Stimulated activated CD4-positive, alpha-beta T cell treated with anti-CD3 and anti-CD28 coated beads, TNF-alpha, amount 100 ng/mL, for 48 hours (primary cell): ENCODE data around the gene CYP2S1.
"Not testable (repeated sequence)": the region's sequence is repeated elsewhere in the genome, so short reads cannot be mapped to it uniquely, and the experiment has no call there.

Experiments used
- DNase-seq, 3 donors: peaks; one replicate each; pipeline ENCODE4 v3.0.0-alpha.2; 2020; ENCODE audit warnings: low read depth in 3 of 3

CYP2S1 gene

DNA sequence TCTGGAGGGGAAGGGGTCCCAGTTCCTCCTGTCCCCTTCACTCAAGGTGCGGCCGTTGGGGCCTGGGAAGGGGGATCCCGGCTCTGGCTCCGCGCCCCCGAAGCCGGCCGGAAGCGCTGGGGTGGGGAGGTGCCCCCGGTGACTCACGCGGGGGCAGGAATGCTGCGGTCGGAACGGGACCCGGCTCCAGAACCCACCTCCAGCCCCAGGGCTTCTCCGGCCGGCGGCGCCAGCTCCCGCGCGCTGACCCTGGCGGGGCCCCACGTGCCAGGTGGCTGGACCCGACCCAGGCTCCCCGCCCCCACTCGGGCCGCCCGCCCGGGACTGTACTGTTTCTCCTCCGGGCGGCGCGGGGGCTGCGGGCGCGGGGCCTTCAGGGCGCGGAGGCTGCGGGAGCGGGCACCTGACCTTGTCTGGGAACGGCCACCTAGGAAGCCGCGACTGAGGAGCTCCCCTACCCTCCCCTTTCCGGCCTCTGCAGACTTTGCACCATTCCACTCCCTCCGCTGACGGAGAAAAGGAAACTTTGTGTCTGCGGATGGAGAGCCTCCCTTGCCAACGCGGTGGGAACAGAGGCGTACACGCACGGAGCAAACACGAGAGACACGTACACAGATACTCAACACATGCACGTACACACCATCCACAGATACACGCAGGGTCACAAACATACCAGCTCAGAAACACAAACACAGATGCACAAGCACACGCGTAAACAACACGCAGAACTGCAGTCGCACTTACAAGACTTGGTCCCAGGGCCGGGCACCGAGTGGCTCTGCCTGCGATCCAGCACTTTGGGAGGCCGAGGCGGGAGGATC, 33.2 kb downstream of the CYP2S1 start:
- DNase-seq: peak in 2 of 3 donors; percentile 8 to 33

DNA sequence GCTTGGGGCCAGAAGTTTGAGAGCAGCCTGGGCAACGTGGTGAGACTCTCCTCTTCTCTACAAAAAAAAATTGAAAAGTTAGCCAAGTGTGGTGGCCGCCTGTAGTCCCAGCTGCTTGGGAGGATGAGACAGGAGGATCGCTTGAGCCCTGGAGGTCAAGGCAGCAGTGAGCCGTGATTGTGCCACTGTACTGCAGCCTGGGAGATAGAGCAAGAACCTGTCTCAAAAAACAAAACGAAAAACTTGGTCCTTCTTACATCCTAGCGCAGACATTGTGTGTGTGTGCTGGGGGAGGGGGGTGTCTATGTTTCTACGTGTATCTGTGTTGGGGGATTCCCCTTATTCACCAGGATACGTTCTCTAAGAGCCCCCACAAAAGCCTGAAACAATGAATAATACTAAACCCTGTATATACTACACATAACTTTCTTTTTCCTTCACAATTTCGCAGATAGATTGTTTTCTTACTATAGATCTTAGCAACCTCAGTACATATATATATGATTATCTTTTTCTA, 33.9 kb downstream of the CYP2S1 start:
- no peak for DNase-seq

DNA sequence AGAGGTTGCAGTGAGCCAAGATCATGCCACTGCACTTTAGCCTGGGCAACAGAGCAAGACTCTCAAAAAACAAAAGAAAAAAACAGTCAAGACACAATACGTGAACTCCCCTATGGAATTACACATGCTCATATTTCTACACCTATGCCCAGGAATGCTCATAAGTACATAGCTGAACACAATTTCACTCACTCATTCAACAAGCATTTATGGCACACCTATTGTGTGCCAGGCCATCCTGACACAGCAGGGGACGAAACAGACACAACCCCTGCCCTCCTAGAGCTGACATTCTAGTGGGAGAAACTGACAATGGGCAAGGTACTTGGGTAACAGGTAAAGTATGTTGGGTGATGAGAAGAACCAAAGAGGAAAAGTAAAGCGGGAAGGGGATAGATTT, 35.5 kb downstream of the CYP2S1 start:
- no peak for DNase-seq

DNA sequence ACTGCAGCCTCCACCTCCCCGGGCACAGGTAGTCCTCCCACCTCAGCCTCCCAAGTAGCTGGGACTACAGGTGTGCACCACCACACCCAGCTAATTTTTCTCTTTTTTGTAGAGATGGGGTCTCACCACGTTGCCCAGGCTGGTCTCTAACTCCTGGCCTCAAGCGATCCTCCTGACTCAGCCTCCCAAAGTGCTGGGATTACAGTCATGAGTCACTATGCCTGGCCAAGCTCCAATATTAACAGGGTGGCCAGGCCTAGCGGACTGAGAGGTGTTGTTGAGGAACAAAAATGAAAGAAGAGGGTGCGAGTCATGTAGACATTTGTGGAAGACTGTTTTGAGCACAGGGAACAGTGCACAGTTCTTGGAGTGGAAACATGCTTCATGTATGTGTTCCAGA, 36.3 kb downstream of the CYP2S1 start:
- DNase-seq: not testable (repeated sequence)

DNA sequence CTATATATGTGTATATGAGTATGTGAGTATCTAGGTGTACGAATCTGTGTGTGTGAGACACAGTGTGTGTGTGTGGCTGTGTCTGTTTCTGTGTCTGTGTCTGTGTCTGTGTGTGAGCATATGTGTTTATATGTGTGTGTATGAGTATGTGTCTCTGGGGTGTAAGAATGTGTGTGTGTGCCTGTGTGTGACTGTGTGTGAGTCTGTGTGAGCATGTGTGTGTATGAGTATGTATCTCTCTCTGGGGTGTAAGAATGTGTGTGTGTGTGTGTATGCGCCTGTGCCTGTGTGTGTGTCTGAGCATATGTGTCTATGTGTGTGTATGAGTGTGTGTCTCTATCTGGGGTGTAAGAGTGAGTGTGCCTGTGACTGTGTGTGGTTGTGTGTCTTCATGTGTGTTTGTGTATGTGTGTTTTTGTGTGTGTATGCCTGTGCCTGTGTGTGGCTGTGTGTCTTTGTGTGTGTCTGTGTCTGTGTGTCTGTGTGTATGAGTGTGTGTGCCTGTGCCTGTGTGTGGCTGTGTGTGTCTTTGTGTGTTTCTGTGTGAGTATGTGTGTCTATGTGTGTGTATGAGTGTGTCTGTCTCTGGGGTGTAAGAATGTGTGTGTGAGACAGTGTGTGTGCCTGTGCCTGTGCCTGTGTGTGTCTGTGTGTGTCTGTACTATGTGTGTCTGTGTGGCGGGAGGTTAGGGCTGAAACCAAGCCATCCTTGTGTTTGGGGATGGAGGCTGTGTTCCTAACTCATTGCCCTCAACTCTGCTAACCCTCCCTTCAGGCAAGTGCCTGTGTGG, 37.2 kb downstream of the CYP2S1 start:
- DNase-seq: no peak

DNA sequence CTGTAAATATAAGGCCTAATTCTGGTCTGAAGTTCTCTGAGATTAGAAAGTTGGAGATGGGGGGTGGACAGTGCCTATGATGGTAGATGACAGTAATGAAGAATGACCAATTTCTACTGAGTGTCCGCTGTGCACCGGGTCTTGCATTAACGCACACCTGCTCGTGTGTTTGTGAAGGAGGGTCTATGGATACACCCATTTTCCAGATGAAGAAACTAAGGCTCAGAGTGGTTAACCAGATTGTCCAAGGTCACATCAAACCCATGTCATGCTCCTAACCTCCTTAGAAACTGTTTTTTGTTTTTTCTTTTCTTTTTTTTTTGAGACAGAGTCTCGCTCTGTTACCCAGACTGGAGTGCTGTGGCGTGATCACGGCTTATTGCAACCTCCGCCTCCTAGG, 39.7 kb downstream of the CYP2S1 start:
- DNase-seq: no peak

DNA sequence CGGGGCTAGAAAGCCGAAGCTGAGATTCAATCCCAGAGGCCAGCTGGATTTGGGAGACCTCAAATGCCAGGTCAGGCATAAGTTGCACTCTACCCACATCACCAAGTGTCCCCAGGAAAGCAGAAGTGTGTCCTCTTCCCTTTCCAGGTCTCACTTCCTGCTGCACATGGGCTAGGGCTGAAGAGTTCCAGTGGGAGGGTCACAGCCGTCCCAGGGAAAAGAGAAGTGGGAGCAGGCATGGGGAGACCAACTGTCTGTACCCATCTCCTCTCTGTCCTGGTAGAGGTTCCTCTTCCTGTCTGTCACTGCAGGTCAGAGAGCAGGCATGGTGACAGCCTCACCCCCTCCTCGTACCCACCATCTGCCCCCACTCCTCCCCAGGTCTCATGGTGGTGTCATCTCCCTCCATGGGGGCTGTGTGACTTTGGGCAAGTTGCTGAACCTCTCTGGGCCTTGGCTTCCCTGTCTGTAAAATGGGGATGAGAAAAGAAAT, 40.8 kb downstream of the CYP2S1 start:
- no peak for DNase-seq

DNA sequence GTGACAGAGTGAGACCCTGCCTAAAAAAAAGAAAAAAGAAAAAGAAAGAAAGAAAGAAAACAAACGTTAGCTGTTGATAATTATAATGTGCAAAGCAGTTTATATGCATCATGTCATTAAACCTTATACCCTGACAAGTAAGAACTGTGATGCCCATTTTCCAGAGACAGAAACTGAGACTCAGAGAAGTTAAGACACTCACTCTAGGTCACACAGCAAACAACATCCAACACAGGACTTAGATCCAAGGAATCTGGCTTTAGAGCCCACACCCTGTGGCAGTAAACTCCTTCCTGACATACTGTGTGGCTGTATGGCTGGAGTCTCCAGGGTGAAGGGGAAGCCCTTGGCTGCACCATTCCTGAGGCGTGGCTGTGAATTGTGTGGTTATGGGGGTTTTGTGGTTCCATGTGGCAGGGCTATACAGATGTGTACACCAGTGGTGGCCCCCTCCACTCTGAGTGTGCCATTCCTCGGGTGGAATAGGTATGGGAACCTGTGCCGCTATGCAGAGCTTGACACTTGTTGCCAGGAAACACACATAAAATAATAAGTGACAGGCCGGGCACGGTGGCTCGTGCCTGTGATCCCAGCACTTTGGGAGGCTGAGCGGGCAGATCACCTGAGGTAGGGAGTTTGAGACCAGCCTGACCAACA, 41.6 kb downstream of the CYP2S1 start:
- DNase-seq: no peak

DNA sequence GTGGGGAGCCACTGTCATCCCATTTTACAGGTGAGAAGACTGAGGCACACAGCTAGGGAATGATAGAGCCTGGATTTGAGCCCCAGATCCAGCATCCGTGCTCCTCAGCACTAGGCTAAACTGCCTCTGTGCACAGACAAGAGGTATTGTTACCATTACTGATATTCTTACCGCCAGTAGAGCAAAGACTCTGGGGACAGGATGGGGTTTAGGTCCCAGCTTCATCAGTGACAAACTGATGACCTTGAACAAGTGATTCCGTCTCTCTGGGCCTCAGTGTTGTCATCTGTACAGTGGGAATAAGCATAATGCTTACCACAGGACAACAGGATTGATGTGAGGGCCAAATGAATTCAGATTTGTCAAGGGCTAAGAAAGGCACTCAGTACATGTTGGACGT, 42.5 kb downstream of the CYP2S1 start:
- no peak for DNase-seq

DNA sequence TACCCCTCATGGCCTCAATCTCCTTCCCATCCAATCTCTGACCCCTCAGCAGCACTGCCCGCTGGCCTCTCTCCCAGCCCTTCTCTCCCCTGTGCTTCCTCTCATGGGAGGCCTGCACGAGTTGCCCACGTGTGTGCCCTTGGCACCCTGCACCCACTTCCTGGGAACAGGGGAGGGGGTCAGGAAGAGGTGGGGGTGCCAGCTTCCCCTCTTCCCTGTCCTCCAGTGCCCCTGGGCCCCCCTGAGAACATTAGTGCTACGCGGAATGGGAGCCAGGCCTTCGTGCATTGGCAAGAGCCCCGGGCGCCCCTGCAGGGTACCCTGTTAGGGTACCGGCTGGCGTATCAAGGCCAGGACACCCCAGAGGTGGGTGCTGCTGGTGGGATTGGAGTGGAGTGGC, 45.2 kb downstream of the CYP2S1 start:
- no peak for DNase-seq

DNA sequence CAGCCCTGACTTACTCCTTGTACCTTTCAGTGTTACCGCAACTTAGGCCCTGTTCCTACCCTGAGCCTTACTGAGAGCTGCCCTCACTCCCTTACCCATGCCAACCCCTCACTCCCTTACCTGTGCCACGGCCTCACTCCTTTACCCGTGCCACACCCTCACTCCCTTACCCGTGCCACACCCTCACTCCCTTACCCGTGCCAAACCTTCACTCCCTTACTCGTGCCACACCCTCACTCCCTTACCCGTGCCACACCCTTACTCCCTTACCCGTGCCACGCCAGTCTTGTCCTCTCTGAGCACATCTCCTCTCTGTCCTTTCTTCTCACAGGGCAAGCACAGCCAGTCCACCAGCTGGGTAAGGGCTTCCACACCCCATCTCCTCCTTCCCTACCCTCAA, 46.3 kb downstream of the CYP2S1 start:
- no peak for DNase-seq

DNA sequence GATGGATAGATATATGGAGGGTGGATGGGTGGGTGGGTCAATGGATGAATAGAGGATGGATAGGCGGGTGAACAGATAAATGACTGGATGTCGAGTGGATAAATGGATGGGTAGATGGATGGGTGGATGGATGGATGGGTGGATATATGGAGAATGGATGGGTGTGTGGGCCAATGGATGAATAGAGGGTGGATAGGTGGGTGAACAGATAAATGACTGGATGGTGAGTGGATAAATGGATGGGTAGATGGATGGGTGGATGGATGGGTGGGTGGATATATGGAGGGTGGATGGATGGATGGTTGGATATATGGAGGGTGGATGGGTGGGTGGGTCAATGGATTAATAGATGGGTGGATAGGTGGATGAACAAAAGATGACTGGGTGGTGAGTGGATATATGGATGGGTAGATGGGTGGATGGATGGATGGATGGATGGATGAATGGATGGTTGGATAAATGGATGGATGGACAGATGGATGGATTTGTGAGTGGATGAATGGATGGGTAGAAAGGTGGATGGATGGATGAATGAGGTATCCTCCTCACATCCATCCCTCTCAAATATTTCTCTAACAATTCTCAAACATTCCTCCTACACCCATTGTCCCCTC, 47.0 kb downstream of the CYP2S1 start:
- DNase-seq: no peak

DNA sequence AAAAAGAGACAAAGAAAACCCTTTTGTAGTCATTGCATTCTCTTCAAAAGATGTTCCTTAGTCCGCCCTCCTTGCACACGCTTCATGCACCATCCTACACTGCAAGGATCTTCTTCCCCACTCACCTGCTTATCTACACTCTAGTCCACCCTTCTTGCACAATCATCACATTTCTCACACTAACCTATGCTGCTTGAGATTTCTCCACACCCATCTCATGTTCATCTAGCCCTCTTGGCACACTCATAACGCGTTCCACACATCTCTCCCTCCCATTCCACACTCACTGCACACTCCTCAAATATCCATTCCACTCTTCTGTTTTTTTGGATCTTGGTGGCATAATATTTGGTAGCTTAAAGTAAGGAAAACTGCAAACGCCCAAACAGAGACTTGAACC, 48.8 kb downstream of the CYP2S1 start:
- DNase-seq: no peak

DNA sequence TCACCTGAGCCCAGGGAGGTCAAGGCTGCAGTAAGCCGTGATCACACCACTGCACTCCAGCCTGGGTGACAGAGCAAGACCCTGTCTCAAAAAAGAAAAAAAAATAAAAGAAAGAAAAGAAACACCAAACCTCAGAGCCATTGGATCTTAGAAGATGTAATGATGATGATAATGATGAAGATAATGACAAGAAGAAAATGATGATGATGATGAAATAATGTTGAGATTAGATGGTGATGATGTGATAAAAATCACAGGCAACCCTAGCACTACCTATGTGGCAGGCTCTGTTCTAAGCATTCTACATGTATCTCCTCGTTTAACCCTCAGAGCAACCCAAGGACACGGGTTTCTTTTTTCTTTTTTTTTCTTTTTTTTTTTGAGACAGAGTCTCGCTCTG, 51.1 kb downstream of the CYP2S1 start:
- DNase-seq: no peak

DNA sequence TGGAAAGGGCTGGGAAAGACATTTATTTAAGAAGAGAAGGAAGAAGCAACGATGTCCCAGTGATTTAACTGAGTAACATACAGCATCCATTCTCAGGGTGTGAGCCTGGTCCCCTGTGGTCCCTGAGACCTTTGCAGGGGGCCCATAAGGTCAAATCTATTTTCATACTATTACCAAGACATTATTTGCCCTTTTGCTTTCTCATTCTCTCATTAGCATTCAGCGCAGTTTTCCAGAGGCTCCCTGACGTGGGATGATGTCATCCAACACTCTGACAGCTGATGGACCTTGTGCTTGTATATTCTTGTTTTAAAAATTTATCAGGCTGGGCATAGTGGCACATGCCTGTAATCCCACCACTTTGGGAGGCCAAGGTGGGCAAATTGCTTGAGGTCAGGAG, 52.8 kb downstream of the CYP2S1 start:
- DNase-seq: no peak

DNA sequence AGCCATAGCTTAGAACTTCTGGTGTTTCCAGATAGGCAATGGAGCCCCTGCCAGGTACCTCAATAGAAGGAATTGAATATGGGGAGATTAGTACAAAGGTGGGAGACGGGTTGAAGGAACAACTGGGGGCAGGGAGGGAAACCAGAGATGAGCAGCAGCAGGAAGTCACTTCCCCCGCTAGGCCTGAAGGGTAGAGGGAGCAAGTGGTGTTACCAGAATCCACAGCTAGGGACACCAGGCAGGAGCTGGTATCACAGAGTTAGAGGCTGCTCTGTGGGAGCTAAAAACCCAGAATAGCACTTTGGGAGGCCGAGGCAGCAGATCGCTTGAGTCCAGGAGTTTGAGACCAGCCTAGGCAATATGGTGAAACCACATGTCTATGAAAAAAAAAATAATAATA, 55.9 kb downstream of the CYP2S1 start:
- no peak for DNase-seq

DNA sequence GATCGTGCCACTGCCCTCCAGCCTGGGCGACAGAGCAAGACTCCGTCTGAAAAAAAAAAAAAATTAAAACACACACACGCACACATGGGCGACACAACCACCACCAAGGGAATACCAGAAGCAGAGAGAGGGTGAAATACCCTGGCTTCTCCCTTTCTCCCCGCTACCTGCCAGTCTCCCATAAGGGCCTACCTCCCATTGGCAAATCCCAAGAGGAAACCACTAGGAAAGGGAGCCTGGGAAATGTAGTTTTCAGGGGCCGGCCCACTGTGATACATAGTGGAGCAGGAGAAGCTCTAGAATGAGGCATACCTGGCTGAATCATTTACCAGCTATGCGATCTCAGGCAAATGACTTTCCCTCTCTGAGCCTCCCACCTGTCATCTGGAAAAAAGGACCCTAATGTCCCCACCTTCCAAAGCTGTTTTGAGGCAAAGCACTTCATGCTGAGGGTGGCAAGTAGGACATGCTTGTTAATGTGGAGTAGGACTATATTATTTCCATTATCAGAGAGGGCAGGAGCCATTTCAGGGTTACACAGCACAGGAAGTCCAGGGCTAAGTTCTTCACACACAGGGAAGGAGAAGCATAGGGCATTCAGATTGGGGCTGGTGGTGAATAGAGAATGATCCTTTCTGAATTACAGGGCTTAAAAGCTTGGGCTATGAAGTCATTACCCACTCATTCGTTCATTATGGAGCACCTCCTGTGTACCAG, 56.8 kb downstream of the CYP2S1 start:
- no peak for DNase-seq

DNA sequence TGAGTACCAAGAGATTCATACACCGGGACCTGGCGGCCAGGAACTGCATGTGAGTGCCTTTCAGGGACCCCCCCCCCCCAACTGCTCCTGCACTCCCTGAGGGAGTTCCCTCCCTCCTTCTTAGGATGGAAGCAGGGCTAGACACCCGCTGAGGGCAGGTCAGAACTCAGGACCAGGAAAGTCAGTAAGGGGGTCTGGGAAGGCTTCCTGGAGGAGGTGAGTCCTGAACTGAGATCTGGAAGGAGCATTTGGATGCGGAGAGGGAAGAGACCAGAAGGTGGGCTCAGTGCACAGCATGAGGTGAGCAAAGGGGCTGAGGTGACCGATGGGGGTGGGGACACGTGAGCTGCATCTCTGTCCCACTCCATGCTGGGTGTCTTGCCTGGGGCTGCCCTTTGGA, 60.6 kb downstream of the CYP2S1 start:
- no peak for DNase-seq

DNA sequence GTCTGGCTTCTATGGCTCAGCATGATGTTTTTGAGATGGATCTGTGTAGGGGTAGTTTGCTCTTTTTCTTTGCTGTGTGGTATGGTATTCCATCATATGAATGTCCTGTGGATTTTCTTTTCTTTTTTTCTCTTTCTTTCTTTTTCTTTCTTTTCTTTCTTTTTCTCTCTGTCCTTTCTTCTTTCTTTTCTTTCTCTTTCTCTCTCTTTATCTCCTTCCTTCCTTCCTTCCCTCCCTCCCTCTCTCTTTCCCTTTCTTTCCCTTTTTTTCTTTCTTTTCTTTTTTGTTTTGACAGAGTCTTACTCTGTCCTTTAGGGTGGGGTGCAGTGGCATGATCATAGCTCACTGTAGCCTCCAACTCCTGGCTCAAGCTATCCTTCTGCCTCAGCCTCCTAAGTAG, 62.2 kb downstream of the CYP2S1 start:
- no peak for DNase-seq
